Transverse colon (tissue), 4 donors: Measurements from ENCODE around the gene MOAP1.

Experiments
- CTCF ChIP-seq, 5 experiments: fragments of 200-600 bp in 3 of 5; fragments of 450-650 bp in 2 of 5; sonication (generic) in 3 of 5; IDR thresholded peaks; 1 replicate in 2 of 5; 2 replicates in 3 of 5; pipeline ENCODE4 v1.5.1; 2016 to 2017; ENCODE audit warnings: antibody characterized with exemption in 5 of 5, inconsistent platforms in 3 of 5, mild to moderate bottlenecking in 2 of 5, moderate library complexity in 1 of 5
- POLR2AphosphoS5 ChIP-seq, 3 donors: sonication (generic); formaldehyde crosslinking; IDR thresholded peaks; one replicate each; pipeline ENCODE4 v1.6.1; 2016; ENCODE audit warnings: antibody characterized with exemption in 3 of 3

- TF ChIP-seq CTCF (IDR thresholded peaks at IDR 0.05), result no peak
- TF ChIP-seq POLR2AphosphoS5 (IDR thresholded peaks at IDR 0.05), result no peak
Observed at GRCh38 chr14:93171376-93171775, 13.3 kb downstream of the MOAP1 start.
